Naive thymus-derived CD8-positive, alpha-beta T cell (primary cell): ENCODE data around the gene GPS2. TPM values are rescaled to one million over a fixed set of nuclear protein-coding genes. Genes with fewer than 3 reads are reported as not detected.
"Not testable (repeated sequence)": the region's sequence is repeated elsewhere in the genome, so short reads cannot be mapped to it uniquely, and the experiment has no call there.

ENCODE experiments used
- ATAC-seq, 2 donors: fragments of 150-1000 bp; cut with Tn5 transposase in 1 of 2; sonication (Bioruptor Pico), chemical (Tn5 transposase) in 1 of 2; 1 replicate in 1 of 2; 2 replicates in 1 of 2; pipeline ENCODE4 v1.10.0; 2021; ENCODE audit warnings: mild to moderate bottlenecking in 2 of 2, moderate library complexity in 2 of 2
- POLR2A ChIA-PET: fragments of 350-600 bp; sonication (Branson Sonifier 250); formaldehyde crosslinking; loops from one replicate; lab custom pipeline; 2021; ENCODE audit warnings: antibody characterized with exemption; lab: Charles Lee
- DNase-seq, 10 donors: peaks; one replicate each; pipeline versions ENCODE4 v3.0.0 to v3.0.0-alpha.2; 2020 to 2022
- H3K27ac Mint-ChIP-seq, 10 donors: one replicate each; pipeline ENCODE4 v1.8.0; 2020 to 2022; ENCODE audit warnings: mild to moderate bottlenecking in 10 of 10, mixed read lengths in 10 of 10, moderate library complexity in 4 of 10, inconsistent platforms in 1 of 10
- H3K27me3 Mint-ChIP-seq, 5 donors: one replicate each; pipeline ENCODE4 v1.8.0; 2021 to 2022; ENCODE audit warnings: mixed read lengths in 5 of 5
- H3K36me3 Mint-ChIP-seq, 3 donors: one replicate each; pipeline ENCODE4 v1.8.0; 2020 to 2022; ENCODE audit warnings: mixed read lengths in 3 of 3, mild to moderate bottlenecking in 2 of 3, inconsistent platforms in 1 of 3
- H3K4me1 Mint-ChIP-seq, 4 donors: one replicate each; pipeline ENCODE4 v1.8.0; 2021 to 2022; ENCODE audit warnings: mixed read lengths in 4 of 4
- H3K4me3 Mint-ChIP-seq, 10 donors: one replicate each; pipeline ENCODE4 v1.8.0; 2020 to 2022; ENCODE audit warnings: mild to moderate bottlenecking in 10 of 10, mixed read lengths in 10 of 10, moderate library complexity in 6 of 10, inconsistent platforms in 1 of 10
- H3K9me3 Mint-ChIP-seq, 9 donors: one replicate each; pipeline ENCODE4 v1.8.0; 2020 to 2022; ENCODE audit warnings: mixed read lengths in 9 of 9, mild to moderate bottlenecking in 3 of 9, inconsistent platforms in 1 of 9, moderate library complexity in 1 of 9
- polyA plus RNA-seq, 3 donors: library from polyadenylated mRNA; unstranded; fragments of 300-500 nt; fragmentation: Illumina TruSeq; gene quantifications; one replicate each; pipeline ENCODE4 v1.2.3, GENCODE V29; 2021
- total RNA-seq, 8 experiments: library from RNA in 2 of 8; stranded (reverse) in 2 of 8; gene quantifications; one replicate each; pipeline ENCODE4 v1.2.3 and lab custom pipeline; 2021 to 2026

Gene GPS2
- total and polyA plus RNA-seq, 5 experiments from 2014 or later = 75.7 to 147 (median 107) TPM

DNA sequence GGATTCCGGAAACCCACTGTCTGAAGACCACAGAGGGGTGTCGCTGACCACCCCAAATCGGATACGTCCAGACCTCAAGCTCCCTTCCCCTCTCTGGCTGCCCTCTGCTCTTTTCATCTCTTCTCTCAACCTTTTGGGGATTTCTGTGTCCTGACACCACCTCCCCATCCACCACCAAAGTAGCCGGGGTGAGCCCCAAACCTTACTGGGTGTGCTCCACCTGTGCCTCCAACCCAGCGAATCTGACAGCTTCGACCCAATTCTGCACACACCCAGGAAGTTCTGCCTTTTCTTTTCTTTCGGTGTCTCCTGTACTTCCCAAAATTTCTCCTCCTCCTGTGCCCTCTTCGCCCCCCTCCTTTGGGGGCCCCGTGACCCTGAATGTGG is 37.3 kb upstream of the GPS2 start:
- peak overlapping the region; percentile 74 to 92 (median 86) for H3K4me3 Mint-ChIP-seq
- POLR2A ChIA-PET = interaction anchor here (1.0 to 5.1 kb wide), 6 partner anchors 16 to 131 kb away, joined by 3 to 65 read pairs (median 10); partner anchors contain the start of genes ACAP1, FGF11, POLR2A and TMEM102
- peaks cover 20 to 76% (median 53%) of the 10 kb centered on the region in 4 donors for H3K4me1 Mint-ChIP-seq
- peaks cover 0 to 34% (median 5%) of the 10 kb centered on the region in 3 donors for H3K36me3 Mint-ChIP-seq
- DNase-seq (peak in 1 of 10 donors; percentile 62), ATAC-seq (no peak)
- no peaks in the 10 kb centered on the region for H3K27me3 Mint-ChIP-seq
- H3K27ac Mint-ChIP-seq = peak overlapping the region; percentile 67 to 91 (median 86)
- no peaks in the 10 kb centered on the region for H3K9me3 Mint-ChIP-seq

DNA sequence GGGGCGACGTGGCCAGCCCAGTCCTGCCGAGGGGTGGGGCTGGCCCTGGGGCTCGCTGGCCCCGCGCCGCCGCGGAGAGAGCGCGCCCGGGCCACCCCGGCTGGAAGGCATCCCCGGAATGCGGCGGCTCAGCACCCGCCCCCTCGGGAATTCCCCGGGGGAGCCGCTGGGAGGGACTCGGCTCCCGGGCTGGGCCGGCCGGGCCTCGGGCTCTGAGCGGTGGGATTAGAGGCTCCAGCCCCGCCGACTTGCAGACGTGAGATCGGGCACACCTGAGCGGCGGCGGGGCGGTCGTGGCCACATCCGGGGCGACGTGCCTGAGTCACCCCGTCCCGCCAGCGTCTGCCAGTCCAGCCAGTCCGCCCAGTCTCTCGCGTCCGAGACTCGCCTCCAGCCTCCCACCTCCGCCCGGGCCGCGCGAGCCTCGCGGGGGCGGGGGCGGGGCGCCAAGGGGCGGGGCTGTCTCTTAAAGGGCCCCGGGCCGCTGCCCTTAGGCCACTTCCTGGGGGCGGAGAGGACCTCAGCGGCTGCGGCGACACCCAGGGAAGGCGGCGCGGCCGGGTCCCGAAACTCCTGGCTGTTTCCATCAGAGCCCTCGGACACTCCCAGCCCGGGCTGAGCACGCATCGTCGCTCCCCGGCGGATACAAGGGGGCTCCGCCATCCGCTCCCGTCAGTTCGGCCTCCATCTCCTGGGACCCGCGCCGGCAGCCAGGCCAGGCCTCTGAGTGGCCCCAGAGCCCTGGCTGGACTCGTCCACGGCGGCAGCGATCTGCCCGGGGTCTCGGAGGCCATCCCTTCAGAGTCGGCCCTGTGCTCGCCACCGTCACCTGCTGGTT is 36.7 kb upstream of the GPS2 start, which contains the start of gene KCTD11:
TSS of gene KCTD11 (plus strand) at position 498 of the 838 bp plus-strand sequence.
- peaks cover 0 to 40% (median 5%) of the 10 kb centered on the region in 3 donors for H3K36me3 Mint-ChIP-seq
- DNase-seq = peak; percentile 51 to 81 (median 62)
- H3K4me3 Mint-ChIP-seq = peak within 1 kb of the TSS; percentile 74 to 92 (median 86)
- peak within 1 kb of the TSS; percentile 78 to 91 (median 86) for H3K27ac Mint-ChIP-seq
- peak; percentile 38 to 51 for ATAC-seq
- H3K4me1 Mint-ChIP-seq = peaks cover 19 to 82% (median 55%) of the 10 kb centered on the region in 4 donors
- no peaks in the 10 kb centered on the region for H3K9me3 Mint-ChIP-seq
- POLR2A ChIA-PET = interaction anchor here (0.6 to 5.9 kb wide), 21 partner anchors 10 to 335 kb away, joined by 3 to 109 read pairs (median 8); partner anchors contain the start of genes ACAP1, FGF11, GPS2 and NEURL4
- H3K27me3 Mint-ChIP-seq = no peaks in the 10 kb centered on the region

DNA sequence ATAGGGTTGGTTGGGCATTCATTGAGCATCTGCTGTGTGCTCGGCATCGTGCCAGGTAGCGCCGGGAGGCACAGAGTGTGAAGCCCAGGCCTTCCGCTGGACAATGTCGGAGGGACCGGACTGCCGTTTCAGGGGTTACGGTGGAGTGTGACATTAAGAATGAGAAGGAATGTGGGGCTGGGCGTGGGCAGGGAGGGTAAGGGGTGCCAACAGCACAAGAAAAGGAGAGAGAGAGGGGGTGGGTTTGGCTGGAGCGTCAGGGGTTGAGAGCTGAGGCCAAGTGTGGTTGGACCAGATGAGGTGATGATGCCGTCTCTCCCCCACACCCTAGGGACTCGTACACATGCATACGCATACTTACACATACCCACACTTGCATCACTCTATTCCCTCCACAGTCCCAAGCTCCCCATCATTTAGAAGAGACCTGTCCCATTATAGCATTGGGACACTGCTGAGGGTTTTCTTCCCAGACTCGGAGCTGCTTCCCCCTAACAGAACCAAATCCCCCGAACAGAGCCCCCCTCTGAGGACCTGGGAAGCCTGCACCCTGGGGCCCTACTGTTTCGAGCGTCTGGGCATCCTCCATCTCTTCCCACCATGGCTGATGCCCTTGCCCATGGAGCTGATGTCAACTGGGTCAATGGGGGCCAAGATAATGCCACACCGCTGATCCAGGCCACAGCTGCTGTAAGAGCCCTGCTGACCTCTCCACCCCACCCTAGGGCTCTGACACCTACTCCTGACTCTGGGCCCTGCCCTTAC is 33.5 kb upstream of the GPS2 start:
- ATAC-seq (no peak), DNase-seq (no peak)
- POLR2A ChIA-PET = interaction anchor here (0.7 to 5.9 kb wide), 10 partner anchors 9 to 212 kb away, joined by 3 to 109 read pairs (median 4); partner anchors contain the start of genes ACAP1, GPS2, NEURL4 and PLSCR3
- H3K27ac Mint-ChIP-seq = peak overlapping the region; percentile 53 to 95 (median 82)
- peak overlapping the region in 1 of 10 donors; percentile 32 for H3K4me3 Mint-ChIP-seq
- H3K9me3 Mint-ChIP-seq = no peaks in the 10 kb centered on the region
- peaks cover 16 to 77% (median 43%) of the 10 kb centered on the region in 4 donors for H3K4me1 Mint-ChIP-seq
- no peaks in the 10 kb centered on the region for H3K27me3 Mint-ChIP-seq
- H3K36me3 Mint-ChIP-seq = peaks cover 0 to 72% (median 5%) of the 10 kb centered on the region in 3 donors

DNA sequence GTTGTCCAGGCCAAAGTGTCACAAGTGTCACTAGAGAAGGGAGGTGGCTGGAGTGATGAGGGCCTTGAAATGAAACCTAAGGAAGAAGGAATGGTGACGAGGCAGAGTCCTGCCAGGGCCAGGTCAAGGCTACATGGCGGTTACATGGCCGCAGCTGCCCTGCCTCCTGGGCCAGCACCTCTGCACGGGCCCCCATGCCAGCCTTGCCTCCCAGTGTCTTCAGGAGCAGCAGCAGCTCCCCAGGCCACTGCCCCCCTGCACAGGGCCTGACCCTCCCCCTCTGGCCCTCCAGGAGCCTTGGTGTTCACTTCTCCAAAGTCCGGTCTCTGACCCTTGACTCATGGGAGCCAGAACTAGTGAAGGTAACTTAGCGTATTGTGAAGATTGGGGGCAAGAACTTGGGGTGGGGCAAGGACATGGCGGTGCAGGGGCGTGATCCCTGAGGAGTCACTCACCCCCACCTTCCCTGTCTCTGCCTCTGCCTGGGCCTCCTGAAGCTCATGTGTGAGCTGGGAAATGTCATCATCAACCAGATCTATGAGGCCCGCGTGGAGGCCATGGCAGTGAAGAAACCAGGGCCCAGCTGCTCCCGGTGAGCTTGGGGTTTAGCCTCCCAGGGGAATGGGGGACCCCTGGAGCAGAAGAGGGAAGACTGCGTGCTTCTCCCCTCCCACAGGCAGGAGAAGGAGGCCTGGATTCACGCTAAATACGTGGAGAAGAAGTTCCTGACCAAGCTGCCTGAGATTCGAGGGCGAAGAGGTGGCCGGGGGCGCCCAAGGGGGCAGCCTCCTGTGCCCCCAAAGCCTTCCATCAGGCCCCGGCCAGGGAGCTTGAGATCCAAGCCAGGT is 32.7 kb upstream of the GPS2 start:
- Mint-ChIP-seq H3K4me3 (no peak overlapping the region), H3K4me1 (peaks cover 17 to 75% (median 37%) of the 10 kb centered on the region in 4 donors), H3K27ac (peak overlapping the region in 6 of 10 donors; percentile 58 to 92 (median 71)), H3K9me3 (no peaks in the 10 kb centered on the region), H3K27me3 (no peaks in the 10 kb centered on the region), H3K36me3 (peaks cover 0 to 80% (median 5%) of the 10 kb centered on the region in 3 donors)
- DNase-seq (no peak), ATAC-seq (no peak)
- POLR2A ChIA-PET = interaction anchor here (0.5 to 5.9 kb wide), 9 partner anchors 8 to 213 kb away, joined by 3 to 109 read pairs (median 4); partner anchors contain the start of genes ACAP1, GPS2, NEURL4 and PLSCR3

DNA sequence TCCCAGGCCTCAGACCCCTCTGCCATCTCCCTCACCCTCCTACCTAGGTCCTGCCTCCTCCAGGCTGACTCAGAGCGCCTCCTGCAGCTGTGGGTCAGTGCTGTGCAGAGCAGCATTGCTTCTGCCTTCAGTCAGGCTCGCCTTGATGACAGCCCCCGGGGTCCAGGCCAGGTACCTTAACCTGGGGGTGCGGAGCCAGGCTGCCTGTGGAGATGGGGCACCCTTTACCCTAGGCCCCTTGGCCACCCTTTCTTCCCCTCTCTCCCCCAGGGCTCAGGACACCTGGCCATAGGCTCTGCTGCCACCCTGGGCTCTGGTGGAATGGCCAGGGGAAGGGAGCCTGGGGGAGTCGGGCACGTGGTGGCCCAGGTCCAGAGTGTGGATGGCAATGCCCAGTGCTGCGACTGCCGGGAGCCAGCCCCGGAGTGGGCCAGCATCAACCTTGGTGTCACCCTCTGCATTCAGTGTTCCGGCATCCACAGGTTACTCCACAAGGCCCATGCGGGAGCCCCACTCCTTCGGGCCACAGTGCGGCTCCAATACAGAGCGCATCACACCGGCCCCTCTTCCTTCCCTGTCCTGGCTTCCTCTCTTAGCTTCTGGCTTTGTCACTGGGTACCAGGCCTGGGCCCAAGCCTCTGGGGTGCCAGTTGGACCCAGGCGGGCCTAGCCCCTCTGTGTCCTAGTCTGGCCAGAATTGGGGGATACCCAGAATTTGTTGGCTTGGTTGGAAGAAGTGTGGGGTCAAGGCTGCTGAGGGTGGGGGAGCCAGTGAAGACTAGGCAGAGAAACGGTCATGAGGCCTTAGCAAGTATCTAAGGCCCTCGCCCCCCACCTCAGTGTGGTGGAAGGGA is 31.8 kb upstream of the GPS2 start:
- no peak overlapping the region for H3K4me3 Mint-ChIP-seq
- H3K36me3 Mint-ChIP-seq = peaks cover 0 to 84% (median 5%) of the 10 kb centered on the region in 3 donors
- H3K27ac Mint-ChIP-seq = peak overlapping the region in 4 of 10 donors; percentile 8 to 77 (median 56)
- ATAC-seq (no peak), DNase-seq (peak in 1 of 10 donors; percentile 57)
- H3K4me1 Mint-ChIP-seq = peaks cover 12 to 68% (median 32%) of the 10 kb centered on the region in 4 donors
- POLR2A ChIA-PET = interaction anchor here (0.5 to 5.9 kb wide), 6 partner anchors 10 to 34 kb away, joined by 4 to 109 read pairs (median 28); partner anchors contain the start of genes ACAP1, GPS2 and NEURL4
- no peaks in the 10 kb centered on the region for H3K9me3 Mint-ChIP-seq
- no peaks in the 10 kb centered on the region for H3K27me3 Mint-ChIP-seq

DNA sequence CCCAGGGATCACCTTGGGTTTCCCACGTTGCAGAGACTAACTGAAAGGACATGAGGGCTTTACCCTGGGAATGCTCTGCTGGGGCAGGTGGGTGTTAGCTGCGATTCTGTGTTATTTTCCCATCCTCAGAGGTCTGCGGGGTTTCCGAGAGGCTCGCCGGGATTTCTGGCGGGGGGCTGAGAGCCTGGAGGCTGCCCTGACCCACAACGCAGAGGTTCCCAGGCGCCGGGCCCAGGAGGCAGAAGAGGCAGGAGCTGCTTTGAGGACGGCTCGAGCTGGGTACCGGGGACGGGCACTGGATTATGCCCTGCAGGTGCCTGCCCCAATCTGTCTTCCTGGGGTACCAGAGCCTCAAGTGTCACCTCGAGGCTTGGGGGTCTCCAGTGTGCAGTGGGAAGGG is 28.1 kb upstream of the GPS2 start:
- POLR2A ChIA-PET = interaction anchor here (0.6 to 3.0 kb wide), 6 partner anchors 13 to 62 kb away, joined by 3 to 12 read pairs (median 5); partner anchors contain the start of gene SLC2A4
- H3K27ac Mint-ChIP-seq = peak overlapping the region in 6 of 10 donors; percentile 17 to 81 (median 68)
- DNase-seq = peak in 1 of 10 donors; percentile 53

DNA sequence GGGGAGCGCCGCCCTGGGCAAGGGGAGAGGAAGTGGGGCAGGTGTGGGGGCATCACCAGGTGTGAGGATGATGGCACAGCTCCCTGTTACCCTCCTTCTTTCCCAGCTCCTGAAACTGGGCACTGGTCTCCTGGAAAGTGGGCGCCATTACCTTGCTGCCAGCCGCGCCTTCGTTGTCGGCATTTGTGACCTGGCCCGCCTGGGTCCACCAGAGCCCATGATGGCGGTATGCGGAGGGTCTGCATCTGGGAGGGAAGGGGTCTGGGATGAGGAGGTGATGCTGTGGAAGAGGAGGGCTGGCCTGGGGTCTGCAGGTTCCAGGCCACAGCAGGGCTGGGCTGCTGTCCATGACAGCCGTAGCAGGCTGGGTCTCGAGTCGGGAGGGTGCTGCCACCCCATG is 26.7 kb upstream of the GPS2 start:
- ATAC-seq = no peak
- Mint-ChIP-seq H3K4me3 (peak overlapping the region in 1 of 10 donors; percentile 24), H3K36me3 (peaks cover 0 to 90% (median 15%) of the 10 kb centered on the region in 3 donors), H3K4me1 (peaks cover 13 to 57% (median 45%) of the 10 kb centered on the region in 4 donors), H3K27ac (peak overlapping the region in 8 of 10 donors; percentile 31 to 82 (median 62)), H3K9me3 (no peaks in the 10 kb centered on the region), H3K27me3 (no peaks in the 10 kb centered on the region)
- POLR2A ChIA-PET = interaction anchor here (1.0 to 2.4 kb wide), 5 partner anchors 9 to 95 kb away, joined by 3 to 12 read pairs (median 6); no protein-coding TSS in a partner anchor
- DNase-seq = peak in 1 of 10 donors; percentile 22

More for the DNA sequence above, 28.1 kb upstream of the GPS2 start:
- ATAC-seq = no peak
- Mint-ChIP-seq H3K9me3 (no peaks in the 10 kb centered on the region), H3K4me3 (no peak overlapping the region), H3K4me1 (peaks cover 9 to 57% (median 37%) of the 10 kb centered on the region in 4 donors), H3K27me3 (no peaks in the 10 kb centered on the region), H3K36me3 (peaks cover 0 to 93% (median 7%) of the 10 kb centered on the region in 3 donors)

DNA sequence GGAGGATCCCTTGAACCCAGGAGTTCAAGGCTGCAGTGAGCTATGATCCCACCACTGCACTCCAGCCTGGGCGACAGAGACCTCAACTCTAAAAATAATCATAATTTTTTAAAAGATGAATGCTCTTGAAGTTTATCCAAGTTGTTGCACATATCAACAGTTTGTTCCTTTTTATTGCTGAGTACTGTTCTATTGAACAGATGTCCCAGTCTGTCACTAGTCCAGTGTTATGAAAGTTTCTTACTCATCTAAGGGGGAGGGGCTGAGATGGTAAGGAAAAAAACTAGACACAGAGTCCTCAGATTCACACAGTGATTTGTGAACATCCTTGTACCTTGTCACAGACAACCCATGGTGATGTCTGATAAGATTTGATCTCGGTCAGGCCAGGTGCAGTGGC is 25.0 kb upstream of the GPS2 start:
- ATAC-seq (no peak), DNase-seq (no peak)
- Mint-ChIP-seq H3K27me3 (no peaks in the 10 kb centered on the region), H3K36me3 (peaks cover 0 to 73% (median 15%) of the 10 kb centered on the region in 3 donors), H3K27ac (peak overlapping the region in 6 of 10 donors; percentile 18 to 87 (median 36)), H3K9me3 (no peaks in the 10 kb centered on the region), H3K4me1 (peaks cover 20 to 64% (median 54%) of the 10 kb centered on the region in 4 donors), H3K4me3 (peak overlapping the region in 3 of 10 donors; percentile 23 to 66 (median 36))
- POLR2A ChIA-PET = interaction anchor here (0.8 to 2.3 kb wide), 4 partner anchors 9 to 31 kb away, joined by 3 to 11 read pairs (median 3); partner anchors contain the start of genes GPS2 and NEURL4

DNA sequence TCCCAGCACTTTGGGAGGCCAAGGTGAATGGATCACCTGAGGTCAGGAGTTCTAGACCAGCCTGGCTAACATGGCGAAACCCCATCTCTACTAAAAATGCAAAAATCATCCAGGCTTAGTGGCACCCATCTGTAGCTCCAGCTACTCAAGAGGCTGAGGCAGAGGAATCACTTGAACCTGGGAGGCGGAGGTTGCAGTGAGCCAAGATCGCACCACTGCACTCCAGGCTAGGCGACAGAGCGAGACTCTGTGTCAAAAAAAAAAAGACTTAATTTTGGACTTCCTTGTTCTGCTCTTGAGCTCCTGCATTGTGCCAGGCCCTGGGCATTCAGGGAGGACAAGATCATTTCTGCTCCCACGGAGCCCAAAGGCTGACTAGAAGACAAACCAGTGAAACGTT is 22.4 kb upstream of the GPS2 start:
- ATAC-seq, H3K9me3 Mint-ChIP-seq, H3K27me3 Mint-ChIP-seq, DNase-seq: not testable (repeated sequence)
- Mint-ChIP-seq H3K27ac (peak overlapping the region; percentile 77 to 98 (median 98)), H3K36me3 (peaks cover 0 to 48% (median 15%) of the 10 kb centered on the region in 3 donors), H3K4me3 (peak overlapping the region; percentile 92 to 98 (median 95)), H3K4me1 (peaks cover 22 to 69% (median 61%) of the 10 kb centered on the region in 4 donors)
- POLR2A ChIA-PET = interaction anchor here (0.7 to 5.9 kb wide), 25 partner anchors 8 to 349 kb away, joined by 3 to 147 read pairs (median 7); partner anchors contain the start of genes CLDN7, EIF5A, GABARAP and GPS2
